ENCODE data around the gene LRRC25. TPM values are rescaled to one million over a fixed set of nuclear protein-coding genes. Genes with fewer than 3 reads are reported as not detected.

LRRC25 gene
- total RNA-seq, 1 experiment from 2014 or later = not detected

- peak overlapping the region in 2 of 3 experiments; percentile 7 to 10; a peak in 5 of 7 replicates for H3K27ac Mint-ChIP-seq
- H3K36me3 Mint-ChIP-seq (ENCODE audit: insufficient read depth in 1 of 3, low read depth in 3 of 3) = peaks cover 0 to 2% (median 0%) of the 10 kb centered on the region in 3 experiments; a peak in 1 of 7 replicates
Observed at GRCh38 chr19:18379803-18380747, 17.3 kb downstream of the LRRC25 start.

More at GRCh38 chr19:18379803-18380747, 17.3 kb downstream of the LRRC25 start:
- Histone ChIP-seq H3K18ac (ENCODE audit: insufficient read length, low read depth, low read length) (no peak overlapping the region), H2AK5ac (ENCODE audit: insufficient read length, low read length) (no peak overlapping the region), H3T11ph (ENCODE audit: low read length) (no peak overlapping the region), H4K91ac (ENCODE audit: insufficient read length, low read depth, low read length) (no peak overlapping the region), H3K9ac (ENCODE audit: extremely low read depth, insufficient read length, low read length) (no peak overlapping the region), H3K79me1 (ENCODE audit: insufficient read depth, low read depth, low read length, poor library complexity, severe bottlenecking) (no peaks in the 10 kb centered on the region), H3K27ac (ENCODE audit: insufficient read length, low read depth, low read length) (no peak overlapping the region), H2AFZ (ENCODE audit: low read length) (no peak overlapping the region), H3K23me2 (ENCODE audit: insufficient read length, low read depth, low read length, poor library complexity, severe bottlenecking) (no peaks in the 10 kb centered on the region), H3K4me1 (ENCODE audit: insufficient read depth, low read length) (no peaks in the 10 kb centered on the region), H3K79me2 (ENCODE audit: insufficient read depth, low read length) (no peaks in the 10 kb centered on the region), H4K20me1 (ENCODE audit: control insufficient read depth, insufficient read depth, insufficient read length) (no peaks in the 10 kb centered on the region), H4K5ac (ENCODE audit: insufficient read length, low read depth, low read length) (no peak overlapping the region), H3K23ac (ENCODE audit: insufficient read length, low read depth, low read length) (no peak overlapping the region), H2BK5ac (ENCODE audit: insufficient read length, low read length) (no peak overlapping the region), H3K14ac (ENCODE audit: insufficient read depth, low read length) (no peak overlapping the region), H2BK15ac (ENCODE audit: low read depth, low read length) (no peak overlapping the region), H3K56ac (ENCODE audit: insufficient read length, low read depth, low read length) (no peak overlapping the region), H3K27me3 (ENCODE audit: insufficient read depth, low read length) (no peaks in the 10 kb centered on the region), H3K9me3 (ENCODE audit: control insufficient read depth, low read depth, low read length) (no peaks in the 10 kb centered on the region), H2BK12ac (ENCODE audit: insufficient read length, low read depth, low read length) (no peak overlapping the region), H3K4me2 (ENCODE audit: insufficient read depth, insufficient read length, low read length) (no peak overlapping the region), H2BK20ac (ENCODE audit: low read depth, low read length, poor library complexity, severe bottlenecking) (no peak overlapping the region), H4K8ac (replicated peaks; ENCODE audit: insufficient read length, low read depth, low read length) (no peak overlapping the region), H3K4ac (ENCODE audit: low read depth, low read length) (no peak overlapping the region), H2BK120ac (ENCODE audit: low read depth, low read length, poor library complexity, severe bottlenecking) (no peak overlapping the region)
- H3K27me3 Mint-ChIP-seq (ENCODE audit: low read depth) = no peaks in the 10 kb centered on the region
- H3K4me3 Mint-ChIP-seq = peak overlapping the region in 1 of 2 experiments; percentile 54; a peak in 1 of 5 replicates
- no peaks in the 10 kb centered on the region; a peak in 1 of 5 replicates for H3K9me3 Mint-ChIP-seq
- peak; percentile 64 for DNase-seq
- WGBS (ENCODE audit: extremely low coverage, insufficient read length, low lambda C conversion rate) = no CpG with 5 or more reads among the region's 22 CpGs
- TF ChIP-seq, protein P1, sequence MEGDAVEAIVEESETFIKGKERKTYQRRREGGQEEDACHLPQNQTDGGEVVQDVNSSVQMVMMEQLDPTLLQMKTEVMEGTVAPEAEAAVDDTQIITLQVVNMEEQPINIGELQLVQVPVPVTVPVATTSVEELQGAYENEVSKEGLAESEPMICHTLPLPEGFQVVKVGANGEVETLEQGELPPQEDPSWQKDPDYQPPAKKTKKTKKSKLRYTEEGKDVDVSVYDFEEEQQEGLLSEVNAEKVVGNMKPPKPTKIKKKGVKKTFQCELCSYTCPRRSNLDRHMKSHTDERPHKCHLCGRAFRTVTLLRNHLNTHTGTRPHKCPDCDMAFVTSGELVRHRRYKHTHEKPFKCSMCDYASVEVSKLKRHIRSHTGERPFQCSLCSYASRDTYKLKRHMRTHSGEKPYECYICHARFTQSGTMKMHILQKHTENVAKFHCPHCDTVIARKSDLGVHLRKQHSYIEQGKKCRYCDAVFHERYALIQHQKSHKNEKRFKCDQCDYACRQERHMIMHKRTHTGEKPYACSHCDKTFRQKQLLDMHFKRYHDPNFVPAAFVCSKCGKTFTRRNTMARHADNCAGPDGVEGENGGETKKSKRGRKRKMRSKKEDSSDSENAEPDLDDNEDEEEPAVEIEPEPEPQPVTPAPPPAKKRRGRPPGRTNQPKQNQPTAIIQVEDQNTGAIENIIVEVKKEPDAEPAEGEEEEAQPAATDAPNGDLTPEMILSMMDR (conservative IDR thresholded peaks at IDR 0.05) = no peak
- H3K4me1 Mint-ChIP-seq = peaks cover 11 to 14% of the 10 kb centered on the region in 2 experiments
